ENCODE data around the gene ZNFX1.

ZNFX1 gene

DNA sequence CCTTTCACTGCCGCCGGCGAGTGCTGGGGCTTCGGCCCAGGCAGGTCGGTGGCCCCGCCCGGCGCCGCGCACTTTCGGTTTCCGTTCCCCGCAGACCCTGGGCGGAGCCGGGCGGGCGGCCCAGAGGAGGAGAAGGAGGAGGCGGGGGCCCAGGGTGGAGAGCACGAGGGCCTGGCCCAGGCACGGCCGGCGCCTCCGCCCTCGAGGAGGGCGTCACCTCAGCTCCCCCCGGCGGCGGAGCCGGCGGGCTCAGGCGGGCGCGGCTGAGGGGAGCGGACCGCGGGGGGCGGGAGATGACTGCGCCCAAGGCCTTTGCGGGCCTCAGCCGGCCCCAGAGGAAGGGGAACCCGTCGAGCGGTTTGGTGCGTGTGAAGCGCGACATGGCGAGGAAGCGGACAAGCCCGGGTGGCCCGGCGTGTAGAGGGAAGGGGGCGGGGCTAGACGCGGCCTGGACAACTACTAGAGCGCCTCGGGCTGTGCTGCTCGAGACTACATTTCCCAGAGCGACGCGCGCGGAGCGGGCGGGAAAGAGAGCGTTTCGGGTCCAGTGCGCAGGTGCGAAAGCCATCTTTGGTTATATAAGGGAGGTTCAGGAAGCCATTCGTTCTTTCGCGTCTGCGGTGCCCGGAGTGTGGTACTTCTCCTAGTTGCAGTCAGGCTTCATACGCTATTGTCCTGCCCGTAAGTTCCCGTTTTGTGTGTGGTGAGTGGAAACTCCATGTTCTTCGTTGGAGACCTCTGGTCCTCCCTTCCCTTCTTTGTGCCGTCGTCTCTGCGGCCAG is at the start of gene ZNFX1:
TSS of gene ZNFX1 (minus strand) at position 22 of the 782 bp plus-strand sequence. CDS start 2,218 bp downstream, outside the sequence.
- TF ChIP-seq, protein P1, sequence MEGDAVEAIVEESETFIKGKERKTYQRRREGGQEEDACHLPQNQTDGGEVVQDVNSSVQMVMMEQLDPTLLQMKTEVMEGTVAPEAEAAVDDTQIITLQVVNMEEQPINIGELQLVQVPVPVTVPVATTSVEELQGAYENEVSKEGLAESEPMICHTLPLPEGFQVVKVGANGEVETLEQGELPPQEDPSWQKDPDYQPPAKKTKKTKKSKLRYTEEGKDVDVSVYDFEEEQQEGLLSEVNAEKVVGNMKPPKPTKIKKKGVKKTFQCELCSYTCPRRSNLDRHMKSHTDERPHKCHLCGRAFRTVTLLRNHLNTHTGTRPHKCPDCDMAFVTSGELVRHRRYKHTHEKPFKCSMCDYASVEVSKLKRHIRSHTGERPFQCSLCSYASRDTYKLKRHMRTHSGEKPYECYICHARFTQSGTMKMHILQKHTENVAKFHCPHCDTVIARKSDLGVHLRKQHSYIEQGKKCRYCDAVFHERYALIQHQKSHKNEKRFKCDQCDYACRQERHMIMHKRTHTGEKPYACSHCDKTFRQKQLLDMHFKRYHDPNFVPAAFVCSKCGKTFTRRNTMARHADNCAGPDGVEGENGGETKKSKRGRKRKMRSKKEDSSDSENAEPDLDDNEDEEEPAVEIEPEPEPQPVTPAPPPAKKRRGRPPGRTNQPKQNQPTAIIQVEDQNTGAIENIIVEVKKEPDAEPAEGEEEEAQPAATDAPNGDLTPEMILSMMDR (IDR thresholded peaks at IDR 0.05; ENCODE audit: insufficient read depth, low read depth, low read length, missing control alignments) = no peak
- peak within 1 kb of the TSS; percentile 100 for H3K4me3 ChIP-seq (ENCODE audit: low read length)
- peak; percentile 98 for DNase-seq (ENCODE audit: low read depth)

DNA sequence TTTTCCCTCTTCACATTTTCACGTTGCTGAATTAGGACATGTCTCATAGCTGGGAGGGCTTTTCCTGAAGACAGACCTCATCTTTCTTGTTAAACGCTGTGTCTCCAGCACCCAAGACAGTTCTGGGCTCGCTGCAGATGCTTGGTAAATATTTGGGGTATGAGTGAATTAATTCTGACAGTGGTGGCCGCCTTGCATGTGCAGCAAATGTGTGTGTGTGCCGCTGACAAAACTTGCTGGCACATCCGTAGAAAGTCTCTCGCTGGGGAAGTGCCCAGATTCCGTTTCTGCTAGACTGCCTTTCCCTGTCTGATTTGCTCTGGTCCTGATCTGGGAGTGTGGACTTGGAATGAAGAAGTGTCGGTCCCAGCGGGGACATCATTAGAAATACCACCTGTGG is 48.2 kb upstream of the ZNFX1 start:
- DNase-seq (ENCODE audit: low read depth) = no peak
- TF ChIP-seq, protein P1 (IDR thresholded peaks at IDR 0.05; ENCODE audit: insufficient read depth, low read depth, low read length, missing control alignments) = no peak
- H3K4me3 ChIP-seq (ENCODE audit: low read length) = no peak overlapping the region

DNA sequence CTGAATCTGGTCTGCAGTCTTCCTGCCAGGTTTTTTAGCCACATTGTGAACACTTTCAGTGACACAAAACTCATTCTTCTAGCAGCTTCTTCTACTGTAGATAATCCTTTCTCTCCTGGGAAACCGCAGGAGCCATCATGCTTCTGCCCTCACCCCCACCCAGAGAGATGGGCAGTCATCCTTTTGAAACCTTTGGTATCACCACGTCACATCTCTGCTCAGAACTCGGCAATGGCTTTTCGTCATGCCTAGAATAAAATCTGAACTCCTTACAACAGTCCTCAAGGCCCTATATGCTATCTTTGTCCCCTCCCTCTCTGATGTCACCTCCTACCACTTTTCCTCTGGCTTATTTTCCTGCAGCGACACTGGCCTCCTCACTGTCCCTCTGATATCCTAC is 46.4 kb upstream of the ZNFX1 start:
- H3K4me3 ChIP-seq (ENCODE audit: low read length) = no peak overlapping the region
- no peak for DNase-seq (ENCODE audit: low read depth)
- TF ChIP-seq, protein P1 (IDR thresholded peaks at IDR 0.05; ENCODE audit: insufficient read depth, low read depth, low read length, missing control alignments) = no peak

DNA sequence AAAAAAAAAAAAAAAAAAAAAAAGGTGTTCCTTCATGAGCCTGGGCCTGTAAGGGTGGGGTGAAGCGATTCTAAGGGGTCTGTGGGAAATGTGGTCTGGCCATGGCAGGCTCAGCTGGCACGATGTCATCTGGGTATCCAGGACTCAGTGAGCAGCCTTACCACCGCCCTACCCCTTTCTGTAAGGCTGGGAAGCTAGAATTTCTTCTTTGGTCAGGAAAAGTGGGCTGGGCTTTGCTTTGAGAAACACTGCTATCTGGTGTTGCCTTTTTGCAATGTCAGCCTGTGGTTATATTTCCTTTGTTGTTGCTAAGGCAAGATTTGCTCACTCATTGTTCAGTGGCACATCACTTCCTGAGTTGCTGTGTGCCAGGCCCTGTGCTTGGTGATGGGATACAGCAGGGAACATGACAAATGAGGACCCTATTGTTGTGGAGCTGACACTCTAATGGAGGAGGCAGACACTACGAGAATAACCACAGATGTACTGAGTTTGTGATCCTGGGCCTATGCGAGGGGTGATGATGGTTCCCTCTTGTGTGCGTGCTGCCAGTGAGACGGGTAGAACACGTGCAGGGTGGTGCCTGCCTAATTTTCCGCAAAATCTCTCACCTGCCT is 45.9 kb upstream of the ZNFX1 start:
- DNase-seq (ENCODE audit: low read depth) = peak; percentile 82
- H3K4me3 ChIP-seq (ENCODE audit: low read length) = no peak overlapping the region
- TF ChIP-seq, protein P1 (IDR thresholded peaks at IDR 0.05; ENCODE audit: insufficient read depth, low read depth, low read length, missing control alignments) = peak; percentile 60

DNA sequence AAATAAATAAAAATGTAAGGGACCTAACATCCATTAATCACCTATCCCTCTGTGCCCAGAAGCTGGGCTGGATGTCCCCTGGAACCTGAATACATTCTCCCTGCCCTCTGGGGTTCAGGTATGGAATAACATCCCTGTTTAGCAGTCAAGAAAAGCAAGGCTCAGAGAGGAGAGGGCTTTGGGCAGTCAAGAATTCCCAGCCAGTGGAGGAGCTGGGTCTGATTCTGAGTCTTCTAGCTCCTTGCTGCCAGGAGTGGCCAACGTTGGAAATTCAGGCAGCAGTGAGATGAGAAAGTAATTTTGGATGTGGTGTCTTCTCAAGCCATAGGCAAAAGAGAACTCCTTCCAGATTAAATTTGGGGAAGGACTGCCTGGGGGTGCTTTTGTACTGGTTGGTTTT is 42.6 kb upstream of the ZNFX1 start:
- DNase-seq (ENCODE audit: low read depth) = peak; percentile 58
- TF ChIP-seq, protein P1 (IDR thresholded peaks at IDR 0.05; ENCODE audit: insufficient read depth, low read depth, low read length, missing control alignments) = peak; percentile 54
- no peak overlapping the region for H3K4me3 ChIP-seq (ENCODE audit: low read length)

DNA sequence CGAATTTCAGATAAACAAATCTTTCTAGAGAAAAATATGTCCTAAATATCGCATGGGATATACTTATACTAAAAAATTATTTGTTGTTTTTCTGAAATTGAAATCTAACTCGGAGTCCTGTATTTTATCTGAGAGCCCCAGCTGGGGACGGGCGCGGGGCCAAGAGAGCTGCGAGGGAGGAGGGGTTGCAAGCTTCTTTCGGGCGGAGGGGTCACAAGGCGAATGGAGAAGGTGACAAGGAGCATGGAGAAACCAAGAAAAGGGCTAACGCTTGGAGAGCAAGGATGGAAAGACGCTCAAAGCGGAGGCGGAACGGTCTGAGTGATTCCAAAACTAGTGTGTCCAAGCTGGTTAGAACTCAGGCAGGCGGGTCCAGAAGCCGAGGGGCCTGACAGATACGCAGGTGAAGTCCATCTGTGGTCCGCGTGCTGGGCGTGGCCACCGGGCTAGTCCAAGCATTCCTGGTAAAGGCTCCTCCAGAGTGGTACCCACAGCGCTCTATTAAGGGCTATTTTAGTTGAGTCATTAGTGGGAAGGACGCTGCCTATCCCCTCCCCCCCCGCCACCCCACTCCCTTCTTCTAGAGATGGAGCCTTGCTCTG is 41.5 kb upstream of the ZNFX1 start:
- DNase-seq (ENCODE audit: low read depth) = no peak
- no peak overlapping the region for H3K4me3 ChIP-seq (ENCODE audit: low read length)
- TF ChIP-seq, protein P1 (IDR thresholded peaks at IDR 0.05; ENCODE audit: insufficient read depth, low read depth, low read length, missing control alignments) = no peak

Measured in epithelial cell of esophagus (primary cell).